ENCODE results near the gene CYB561.

Gene CYB561, protein sequence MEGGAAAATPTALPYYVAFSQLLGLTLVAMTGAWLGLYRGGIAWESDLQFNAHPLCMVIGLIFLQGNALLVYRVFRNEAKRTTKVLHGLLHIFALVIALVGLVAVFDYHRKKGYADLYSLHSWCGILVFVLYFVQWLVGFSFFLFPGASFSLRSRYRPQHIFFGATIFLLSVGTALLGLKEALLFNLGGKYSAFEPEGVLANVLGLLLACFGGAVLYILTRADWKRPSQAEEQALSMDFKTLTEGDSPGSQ

DNA sequence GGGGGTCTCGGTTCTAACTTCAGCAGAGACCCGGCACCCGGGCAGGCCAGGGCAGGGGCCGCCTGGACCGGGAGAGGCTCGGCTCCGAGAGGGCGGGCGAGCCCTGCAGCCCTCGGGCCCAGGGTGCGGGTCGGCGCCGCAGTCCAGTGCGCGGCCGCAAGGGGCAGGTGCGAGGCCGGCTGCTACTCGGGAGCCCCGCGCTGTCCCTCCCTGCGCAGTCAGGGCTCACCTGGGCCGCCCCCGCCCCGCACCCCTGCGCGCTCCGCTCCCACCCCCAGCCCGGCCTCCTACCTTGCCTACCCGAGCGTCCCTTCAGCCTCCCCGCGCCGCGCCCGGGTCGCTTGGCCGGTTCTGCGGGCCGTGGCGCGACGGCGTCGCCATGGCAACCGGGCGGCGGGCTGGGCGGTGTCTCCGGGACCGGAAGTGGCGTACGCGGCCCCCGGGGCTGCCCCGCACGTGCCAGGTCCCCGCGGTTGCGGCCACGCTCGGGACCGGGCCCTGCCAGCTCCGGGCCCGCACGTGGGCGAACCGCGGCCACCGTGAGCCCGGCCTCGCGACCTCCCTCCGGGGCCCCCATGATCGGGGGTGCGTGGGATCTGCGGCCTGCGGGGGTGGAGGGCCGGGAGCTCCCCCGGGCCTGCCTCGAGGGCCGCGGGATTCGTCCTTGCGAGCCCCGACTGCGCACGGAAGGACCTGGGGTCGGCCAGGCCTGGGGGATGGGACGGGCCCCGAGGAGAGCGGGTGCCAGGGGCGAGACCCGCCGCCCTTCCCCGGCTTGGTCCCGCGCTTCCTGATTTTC, at the start of gene CYB561:
Gene CYB561 (minus strand): TSS at position 353 of the 799 bp plus-strand sequence. CDS start 8,759 bp downstream, outside the sequence.
- DNase-seq, result peak; percentile 78

DNA sequence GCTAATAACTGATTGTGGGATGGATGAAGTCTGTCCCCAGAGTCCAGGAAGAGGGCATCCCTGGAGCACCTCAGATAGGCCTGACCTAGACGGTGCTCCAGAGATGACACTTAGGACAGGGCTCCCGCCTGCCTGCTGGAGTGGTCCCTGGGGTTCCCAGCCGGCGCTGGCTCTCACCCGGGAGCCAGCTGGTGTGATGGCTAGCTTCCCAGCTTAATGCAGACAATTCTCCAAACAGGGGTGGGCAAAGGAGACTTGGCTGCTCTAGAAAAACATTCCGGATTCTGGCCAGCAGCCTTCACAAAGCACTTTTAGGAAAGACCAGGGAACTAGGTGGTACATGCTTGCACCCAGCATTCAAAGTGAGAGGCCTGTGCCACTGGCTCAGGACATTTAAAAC, 49.4 kb upstream of the CYB561 start:
- no peak for DNase-seq

DNA sequence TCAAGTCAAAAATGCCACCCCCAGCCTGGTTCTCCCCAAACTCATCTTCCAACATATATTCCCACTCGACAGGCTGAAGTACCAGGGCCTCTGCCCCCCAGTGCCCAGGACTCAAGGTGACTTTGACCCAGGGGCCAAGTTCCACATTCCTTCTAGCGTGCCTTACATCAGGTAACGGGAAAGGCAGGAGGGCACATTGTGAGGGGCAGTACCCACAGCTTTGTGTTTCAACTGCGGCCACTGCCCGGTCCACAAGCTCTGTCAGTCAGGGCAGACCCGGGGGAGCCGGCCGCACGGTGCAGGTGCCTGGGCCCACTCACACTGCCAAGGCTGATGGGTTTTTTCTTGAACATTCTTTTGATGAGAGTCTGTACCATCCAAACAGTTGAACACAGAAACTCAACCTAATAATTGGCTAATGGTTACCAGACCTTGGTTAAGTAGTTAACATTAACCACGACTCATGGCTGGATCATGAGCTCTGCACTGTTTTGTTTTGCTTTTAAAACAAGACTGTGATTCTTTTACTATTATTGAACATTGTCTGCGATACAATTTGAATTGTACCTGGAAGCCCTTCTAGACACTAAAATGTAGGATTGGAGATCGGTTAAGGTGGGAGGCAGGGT, 48.3 kb upstream of the CYB561 start:
- no peak for DNase-seq

DNA sequence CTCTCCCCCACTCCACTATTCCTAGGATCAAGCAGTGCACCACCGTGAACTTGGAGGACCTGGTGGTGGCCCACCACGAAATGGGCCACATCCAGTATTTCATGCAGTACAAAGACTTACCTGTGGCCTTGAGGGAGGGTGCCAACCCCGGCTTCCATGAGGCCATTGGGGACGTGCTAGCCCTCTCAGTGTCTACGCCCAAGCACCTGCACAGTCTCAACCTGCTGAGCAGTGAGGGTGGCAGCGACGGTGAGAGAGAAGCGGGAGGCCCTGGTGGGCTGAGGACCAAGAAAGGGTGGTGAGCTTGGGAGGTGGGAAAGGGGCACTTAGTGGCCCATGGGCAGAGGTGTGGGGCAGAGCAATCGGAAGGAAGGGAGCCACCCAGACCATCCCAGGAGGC, 47.3 kb upstream of the CYB561 start:
- no peak for DNase-seq

DNA sequence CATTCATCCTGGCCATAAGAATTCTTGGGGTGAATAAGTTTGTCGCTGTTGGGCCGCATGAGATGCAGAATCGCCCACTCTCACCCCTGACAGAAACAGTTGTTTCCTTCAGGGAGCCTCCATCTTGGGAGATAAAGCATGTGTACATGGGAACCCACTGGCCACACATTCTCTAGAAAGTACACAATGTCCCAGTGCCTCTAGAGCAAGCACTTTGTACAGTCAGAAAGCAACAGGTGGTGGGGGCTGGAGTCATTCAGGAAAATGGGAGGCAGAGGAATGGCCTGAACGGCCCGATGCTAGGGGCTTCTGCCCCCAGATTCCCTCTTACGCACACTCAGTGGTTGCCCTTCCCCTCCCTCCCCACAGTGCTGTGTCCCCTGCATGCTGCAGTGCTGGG, 46.8 kb upstream of the CYB561 start:
- no peak for DNase-seq

DNA sequence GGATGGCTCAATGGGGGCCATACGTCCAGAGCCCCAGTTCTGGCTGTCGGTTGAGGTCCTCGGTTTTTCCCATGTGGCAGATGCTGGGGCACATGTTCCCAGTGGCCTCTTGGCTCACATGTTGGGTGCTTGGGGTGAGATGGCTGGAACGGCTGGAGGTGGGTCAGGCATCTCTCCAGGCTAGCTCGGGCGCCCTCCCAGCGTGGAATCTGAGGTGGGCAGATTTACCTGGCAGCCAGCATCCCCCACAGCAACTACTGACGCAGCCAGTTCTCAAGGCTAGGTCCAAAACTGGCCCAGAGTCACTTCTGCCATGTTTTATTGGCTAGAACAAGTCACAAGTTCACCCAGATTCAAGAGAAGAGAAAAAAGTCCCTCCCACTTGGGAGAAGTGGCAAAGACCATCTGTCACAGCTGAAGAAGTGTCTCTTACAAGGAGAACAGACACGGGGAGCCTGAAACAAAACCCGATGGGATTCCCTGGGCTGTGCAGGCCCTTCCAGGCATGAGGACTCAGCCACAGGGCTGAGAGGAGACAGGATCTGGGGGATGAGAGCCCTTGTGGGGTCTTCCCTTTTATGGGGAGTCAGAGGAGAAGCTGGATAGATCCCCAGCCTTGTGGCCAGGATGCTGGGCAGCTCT, 46.0 kb upstream of the CYB561 start:
- DNase-seq, result no peak

DNA sequence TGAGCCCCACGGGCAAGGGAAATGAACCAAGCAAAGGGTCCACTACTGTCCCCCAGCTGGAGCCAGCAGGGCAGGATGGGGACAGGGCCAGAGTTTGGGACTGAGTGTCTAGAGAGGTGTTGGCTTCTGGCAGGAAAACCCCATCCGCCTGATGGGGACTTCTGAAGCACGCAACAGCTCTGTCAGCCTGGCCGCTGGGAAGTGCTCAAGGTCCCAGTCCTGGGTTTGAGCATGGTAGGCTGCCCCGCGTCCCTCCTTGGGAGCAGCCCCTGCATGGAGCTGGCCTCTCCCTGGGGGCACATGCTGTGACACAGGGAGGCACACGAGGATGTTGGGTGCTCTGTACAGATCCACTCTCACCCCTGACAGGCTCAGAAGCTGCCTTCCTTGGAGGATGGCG, 45.3 kb upstream of the CYB561 start:
- DNase-seq, result no peak

DNA sequence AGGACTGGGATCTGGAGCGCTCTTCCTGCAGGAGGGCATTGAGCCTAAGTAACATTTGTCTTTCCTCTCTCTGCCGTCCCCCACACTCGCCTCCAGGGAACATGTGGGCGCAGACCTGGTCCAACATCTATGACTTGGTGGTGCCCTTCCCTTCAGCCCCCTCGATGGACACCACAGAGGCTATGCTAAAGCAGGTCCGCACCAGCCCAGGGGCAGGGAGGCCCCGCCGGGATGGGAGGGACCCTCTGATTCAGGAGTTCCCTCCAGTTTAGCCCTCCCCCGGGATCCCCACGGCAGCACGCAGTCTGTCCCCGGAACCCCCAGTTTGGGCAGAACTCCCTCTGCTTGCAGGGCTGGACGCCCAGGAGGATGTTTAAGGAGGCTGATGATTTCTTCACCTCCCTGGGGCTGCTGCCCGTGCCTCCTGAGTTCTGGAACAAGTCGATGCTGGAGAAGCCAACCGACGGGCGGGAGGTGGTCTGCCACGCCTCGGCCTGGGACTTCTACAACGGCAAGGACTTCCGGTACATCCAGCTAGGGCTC, 44.8 kb upstream of the CYB561 start:
- no peak for DNase-seq

DNA sequence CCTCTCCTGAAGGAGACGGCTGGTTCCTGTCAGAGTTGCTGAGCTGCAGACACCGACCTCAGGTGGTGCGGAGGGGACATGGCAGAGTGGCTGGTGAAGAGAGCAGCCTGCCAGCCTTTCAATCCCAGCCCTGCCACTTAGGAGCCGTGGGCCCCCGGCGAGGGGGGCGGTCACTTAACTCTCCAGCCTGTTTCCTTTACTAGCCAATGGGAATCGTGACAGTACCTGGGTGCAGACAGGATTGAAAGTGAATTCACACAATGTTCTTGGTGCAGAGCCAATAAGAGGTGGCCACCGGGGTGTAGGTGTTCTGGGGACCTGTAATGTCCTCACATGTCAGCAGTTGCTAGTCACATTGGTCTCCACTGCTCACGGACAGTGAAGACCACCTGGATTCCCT, 44.2 kb upstream of the CYB561 start:
- no peak for DNase-seq

DNA sequence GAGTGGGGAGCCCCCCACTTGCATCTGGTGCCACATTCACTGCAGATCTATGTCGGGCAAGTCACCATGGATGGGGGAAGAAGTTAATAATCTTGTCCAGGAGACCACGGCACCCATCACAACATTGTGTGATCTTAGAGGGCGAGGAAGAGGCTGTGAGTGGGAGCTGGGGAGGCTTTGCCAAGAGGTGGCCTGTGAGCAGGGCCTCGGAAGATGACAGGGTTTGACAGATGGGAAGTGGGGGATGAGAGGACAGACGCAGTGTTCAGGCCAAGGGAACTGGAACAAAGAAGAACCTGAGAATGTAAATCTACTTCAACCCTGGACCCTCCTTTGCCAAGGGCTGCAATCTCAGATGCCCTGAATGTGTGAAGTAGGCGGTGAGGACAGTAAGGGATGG, 43.2 kb upstream of the CYB561 start:
- DNase-seq, result no peak

DNA sequence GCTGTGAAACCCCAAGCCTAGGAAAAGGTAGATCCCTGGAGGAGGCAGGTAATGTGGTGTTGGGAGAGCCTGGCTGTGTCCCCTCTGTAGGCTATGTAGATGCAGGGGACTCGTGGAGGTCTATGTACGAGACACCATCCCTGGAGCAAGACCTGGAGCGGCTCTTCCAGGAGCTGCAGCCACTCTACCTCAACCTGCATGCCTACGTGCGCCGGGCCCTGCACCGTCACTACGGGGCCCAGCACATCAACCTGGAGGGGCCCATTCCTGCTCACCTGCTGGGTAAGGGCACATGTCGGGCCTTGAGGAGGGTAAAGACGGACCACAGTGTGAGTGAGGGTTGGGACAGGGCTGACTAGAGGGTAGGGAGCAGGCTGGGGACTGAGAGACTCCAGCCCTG, 42.7 kb upstream of the CYB561 start:
- DNase-seq, result no peak

DNA sequence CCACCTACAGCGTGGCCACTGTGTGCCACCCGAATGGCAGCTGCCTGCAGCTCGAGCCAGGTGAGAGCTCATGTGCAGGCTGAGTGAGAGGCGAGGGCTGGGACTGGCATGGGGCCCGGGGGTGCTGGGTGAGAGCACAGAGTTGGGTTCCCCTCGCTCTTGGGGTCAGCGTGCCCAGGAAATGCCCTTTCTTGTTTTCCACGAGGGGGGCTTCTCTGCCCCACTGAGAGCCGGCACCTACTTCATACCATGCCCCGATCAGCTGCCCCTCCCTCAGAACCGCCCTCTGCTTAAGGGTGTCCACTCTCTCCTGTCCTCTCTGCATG, 40.9 kb upstream of the CYB561 start:
- DNase-seq, result no peak

DNA sequence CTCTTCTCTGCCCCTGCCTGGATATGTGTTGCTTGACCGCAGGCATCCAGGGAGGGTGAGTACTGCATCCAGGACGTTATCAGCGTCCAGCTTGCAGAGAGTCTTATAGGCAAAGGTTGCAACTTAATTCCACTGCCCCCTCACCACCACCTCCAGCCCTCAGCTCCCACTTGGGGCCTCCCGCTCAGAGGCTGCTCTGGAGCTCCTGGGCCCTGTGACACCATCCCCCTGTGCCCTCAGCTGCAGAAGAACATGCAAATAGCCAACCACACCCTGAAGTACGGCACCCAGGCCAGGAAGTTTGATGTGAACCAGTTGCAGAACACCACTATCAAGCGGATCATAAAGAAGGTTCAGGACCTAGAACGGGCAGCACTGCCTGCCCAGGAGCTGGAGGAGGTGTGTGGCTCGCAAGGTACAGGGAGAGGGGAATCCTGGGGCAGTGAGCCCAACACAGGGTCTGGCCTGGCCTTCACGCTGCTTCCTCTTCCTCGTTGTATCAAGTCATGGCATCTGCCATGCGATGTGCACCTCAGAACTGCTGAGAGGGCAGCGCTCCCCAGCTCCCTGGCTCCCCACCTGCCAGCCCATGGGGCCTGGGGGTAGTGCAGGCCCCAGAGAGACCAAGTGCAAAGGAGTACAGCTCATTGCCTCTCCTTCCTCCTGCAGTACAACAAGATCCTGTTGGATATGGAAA, 40.4 kb upstream of the CYB561 start:
- DNase-seq, result no peak

DNA sequence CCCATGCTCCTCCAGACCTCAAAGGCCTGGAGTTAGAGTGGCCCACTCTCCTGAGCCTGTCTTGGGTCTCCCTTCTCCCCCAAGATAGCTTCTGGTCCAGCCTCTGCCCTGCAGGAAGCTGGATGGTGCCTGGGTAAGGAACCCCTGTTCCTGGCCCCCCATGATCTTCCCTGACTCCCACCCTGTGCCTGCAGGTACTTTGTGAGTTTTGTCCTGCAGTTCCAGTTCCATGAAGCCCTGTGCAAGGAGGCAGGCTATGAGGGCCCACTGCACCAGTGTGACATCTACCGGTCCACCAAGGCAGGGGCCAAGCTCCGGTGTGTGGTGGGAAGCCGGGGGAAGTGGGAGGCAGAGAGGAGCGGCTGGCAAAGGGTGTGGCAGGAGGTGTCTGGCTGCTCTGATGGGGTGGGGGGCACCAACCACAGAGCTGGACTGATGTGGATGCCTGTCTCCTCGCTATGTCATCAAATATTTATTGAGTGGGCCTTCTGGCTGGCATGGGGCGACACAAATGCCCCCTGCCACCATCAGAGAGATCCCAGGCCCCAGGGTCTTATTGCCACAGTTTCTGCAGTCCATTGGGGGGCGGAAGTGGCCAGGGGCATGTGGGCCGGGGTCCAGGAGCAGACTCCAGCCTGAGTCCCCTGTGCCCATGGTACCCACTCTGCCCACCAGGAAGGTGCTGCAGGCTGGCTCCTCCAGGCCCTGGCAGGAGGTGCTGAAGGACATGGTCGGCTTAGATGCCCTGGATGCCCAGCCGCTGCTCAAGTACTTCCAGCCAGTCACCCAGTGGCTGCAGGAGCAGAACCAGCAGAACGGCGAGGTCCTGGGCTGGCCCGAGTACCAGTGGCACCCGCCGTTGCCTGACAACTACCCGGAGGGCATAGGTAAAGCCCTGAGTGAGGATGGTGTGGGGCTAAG, 37.8 kb upstream of the CYB561 start:
- DNase-seq, result no peak

DNA sequence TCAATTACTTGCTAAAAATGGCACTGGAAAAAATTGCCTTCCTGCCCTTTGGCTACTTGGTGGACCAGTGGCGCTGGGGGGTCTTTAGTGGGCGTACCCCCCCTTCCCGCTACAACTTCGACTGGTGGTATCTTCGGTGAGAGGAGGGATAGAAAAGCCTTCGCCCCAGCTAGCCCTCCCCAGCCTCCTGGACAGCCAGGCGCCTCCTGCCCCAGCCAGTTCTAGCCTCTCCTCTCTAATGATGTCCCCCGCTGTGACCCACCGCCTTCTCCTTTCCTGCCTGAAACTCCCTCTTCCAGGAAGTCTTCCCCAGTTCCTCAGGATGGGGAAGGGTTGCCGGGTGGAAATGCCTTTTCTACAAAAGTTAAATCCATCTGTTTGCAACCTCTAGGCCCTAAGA, 36.9 kb upstream of the CYB561 start:
- DNase-seq, result no peak

DNA sequence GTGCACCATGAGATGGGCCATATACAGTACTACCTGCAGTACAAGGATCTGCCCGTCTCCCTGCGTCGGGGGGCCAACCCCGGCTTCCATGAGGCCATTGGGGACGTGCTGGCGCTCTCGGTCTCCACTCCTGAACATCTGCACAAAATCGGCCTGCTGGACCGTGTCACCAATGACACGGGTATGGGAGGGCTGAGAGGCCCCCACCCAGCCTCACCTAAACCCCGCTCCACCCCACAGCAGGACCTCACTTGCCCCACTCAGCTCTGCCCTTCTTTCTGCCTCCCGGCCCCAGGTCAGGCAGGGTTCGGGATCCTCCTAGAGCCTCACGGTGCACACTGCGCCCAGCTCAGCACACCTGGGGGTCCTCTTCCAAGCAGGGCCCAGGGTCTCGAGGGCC, 36.4 kb upstream of the CYB561 start:
- no peak for DNase-seq

DNA sequence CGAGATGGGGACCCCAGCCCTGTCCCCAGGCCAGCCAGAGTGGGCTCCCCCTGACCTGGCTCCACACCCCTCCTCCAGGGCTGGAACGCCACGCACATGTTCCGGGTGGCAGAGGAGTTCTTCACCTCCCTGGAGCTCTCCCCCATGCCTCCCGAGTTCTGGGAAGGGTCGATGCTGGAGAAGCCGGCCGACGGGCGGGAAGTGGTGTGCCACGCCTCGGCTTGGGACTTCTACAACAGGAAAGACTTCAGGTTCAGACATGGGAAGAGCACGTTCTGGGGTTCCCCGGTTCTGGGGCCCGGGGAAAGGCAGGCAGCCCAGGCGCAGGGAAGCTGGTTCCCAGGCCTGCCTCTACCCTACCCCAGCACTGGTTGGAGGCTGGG, 35.4 kb upstream of the CYB561 start:
- DNase-seq, result no peak

DNA sequence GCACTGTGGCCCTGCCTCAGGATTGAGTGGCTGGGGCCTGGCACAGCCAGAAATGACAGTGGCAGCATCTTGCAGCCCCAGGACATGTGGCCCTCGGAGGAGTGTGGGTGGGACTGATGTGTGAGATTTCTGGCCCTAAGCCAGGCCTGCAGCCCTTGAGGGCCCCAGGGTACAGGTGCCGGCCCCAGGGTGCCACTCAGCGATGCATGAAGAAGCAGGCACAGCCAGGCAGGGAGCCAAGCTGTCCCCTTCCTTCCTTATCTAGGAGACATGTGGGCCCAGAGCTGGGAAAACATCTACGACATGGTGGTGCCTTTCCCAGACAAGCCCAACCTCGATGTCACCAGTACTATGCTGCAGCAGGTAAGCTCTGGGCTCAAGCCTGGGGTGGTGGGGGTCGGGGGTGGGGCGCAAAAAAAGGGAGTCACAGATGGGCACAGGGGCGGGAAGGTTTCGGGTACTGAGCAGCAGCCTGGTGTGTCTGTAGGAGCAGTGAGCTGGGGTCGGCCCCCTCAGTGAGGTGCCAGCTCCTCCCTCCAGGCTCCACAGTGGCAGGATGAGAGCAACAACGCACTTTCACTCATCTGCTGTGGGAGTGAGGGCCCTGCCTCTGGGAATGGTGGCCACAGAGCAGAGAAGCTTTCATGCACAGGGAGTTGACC, 34.9 kb upstream of the CYB561 start:
- no peak for DNase-seq

DNA sequence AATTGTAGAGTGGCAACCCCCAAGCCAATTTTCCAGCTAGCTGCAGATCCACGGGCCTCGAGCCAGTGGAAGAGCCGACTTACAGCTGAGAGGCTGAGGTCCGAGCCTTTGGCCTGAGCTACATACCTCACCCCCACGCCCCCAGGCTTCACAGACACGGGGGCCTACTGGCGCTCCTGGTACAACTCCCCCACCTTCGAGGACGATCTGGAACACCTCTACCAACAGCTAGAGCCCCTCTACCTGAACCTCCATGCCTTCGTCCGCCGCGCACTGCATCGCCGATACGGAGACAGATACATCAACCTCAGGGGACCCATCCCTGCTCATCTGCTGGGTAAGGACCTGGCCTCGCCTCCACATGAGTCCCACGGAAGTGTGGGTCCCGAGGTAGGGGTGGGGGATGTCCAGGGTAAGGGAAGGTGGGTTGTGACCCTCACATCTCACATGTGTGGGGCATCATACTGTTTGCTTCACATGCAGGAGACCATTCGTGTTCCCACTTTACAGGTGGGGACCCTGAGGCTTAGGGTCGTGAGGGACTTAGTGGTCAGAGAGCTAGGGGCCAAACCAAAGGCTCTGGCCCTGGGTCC, 34.2 kb upstream of the CYB561 start:
- DNase-seq, result no peak

DNA sequence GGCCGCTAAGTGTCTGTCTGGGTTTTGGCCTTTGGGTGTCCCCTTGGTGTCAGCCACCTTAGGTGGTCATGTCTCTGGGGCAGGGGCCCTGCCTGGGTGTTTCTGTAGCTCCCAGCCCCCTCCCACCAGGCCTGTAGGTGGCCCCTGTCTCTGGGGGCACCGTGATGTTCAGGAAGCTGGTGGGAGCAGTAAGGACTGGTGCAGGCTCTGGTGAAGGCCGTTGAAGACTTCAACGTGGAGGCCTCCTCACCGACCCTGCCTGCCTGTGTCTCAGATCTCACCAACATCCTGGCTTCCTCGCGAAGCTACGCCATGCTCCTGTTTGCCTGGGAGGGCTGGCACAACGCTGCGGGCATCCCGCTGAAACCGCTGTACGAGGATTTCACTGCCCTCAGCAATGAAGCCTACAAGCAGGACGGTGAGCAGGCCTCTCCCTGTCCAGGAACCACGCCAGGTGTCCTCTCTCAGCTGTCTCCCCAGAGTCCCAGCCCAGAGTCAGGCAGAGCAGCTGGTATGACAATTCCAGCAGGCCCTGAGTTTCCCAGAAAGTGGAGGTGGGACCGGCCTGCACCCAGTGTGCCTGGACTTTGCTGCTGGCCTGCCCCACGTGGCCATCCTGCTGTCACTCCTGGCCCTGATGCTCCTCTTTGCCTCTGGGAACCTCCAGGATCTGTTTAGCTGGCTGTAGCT, 33.5 kb upstream of the CYB561 start:
- DNase-seq, result no peak

All from activated CD4-positive, alpha-beta T cell treated with anti-CD3 and anti-CD28 coated beads, Interleukin-10, Interleukin-2, amounts not matched to agents 100 ng/mL and 50 ng/mL, durations not matched to agents 16 hours and 8 hours (primary cell).